Measurements from ENCODE around the gene MSRB2.

- TF ChIP-seq POLR2A (IDR thresholded peaks at IDR 0.05), result no peak
- TF ChIP-seq, protein P1, sequence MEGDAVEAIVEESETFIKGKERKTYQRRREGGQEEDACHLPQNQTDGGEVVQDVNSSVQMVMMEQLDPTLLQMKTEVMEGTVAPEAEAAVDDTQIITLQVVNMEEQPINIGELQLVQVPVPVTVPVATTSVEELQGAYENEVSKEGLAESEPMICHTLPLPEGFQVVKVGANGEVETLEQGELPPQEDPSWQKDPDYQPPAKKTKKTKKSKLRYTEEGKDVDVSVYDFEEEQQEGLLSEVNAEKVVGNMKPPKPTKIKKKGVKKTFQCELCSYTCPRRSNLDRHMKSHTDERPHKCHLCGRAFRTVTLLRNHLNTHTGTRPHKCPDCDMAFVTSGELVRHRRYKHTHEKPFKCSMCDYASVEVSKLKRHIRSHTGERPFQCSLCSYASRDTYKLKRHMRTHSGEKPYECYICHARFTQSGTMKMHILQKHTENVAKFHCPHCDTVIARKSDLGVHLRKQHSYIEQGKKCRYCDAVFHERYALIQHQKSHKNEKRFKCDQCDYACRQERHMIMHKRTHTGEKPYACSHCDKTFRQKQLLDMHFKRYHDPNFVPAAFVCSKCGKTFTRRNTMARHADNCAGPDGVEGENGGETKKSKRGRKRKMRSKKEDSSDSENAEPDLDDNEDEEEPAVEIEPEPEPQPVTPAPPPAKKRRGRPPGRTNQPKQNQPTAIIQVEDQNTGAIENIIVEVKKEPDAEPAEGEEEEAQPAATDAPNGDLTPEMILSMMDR (IDR thresholded peaks at IDR 0.05), result no peak
Measured at GRCh38 chr10:23147035-23147434, 51.7 kb downstream of the MSRB2 start.

Data from Peyer's patch (tissue), 4 donors.